HepG2 (cell line): ENCODE results near the gene UROD. TPM values are rescaled to one million over a fixed set of nuclear protein-coding genes. Genes with fewer than 3 reads are reported as not detected.
"Not testable (repeated sequence)": the region's sequence is repeated elsewhere in the genome, so short reads cannot be mapped to it uniquely, and the experiment has no call there.

Experiments
- ATAC-seq: fragments of 200-7000 bp; cut with Tn5 transposase; 3 replicates; pipeline ENCODE4 v1.9.1; 2020; ENCODE audit warnings: mild to moderate bottlenecking, moderate library complexity
- BruUV-seq: library from RNA; stranded (reverse); fragments of 400-500 nt; replicated peaks from 2 replicates; lab custom pipeline; 2021; lab: Mats Ljungman, UMichigan
- CTCF ChIA-PET: fragments of 300-600 bp; formaldehyde crosslinking; extraction: SDS; loops from one replicate; lab custom pipeline; 2021; ENCODE audit warnings: low total read pairs, inconsistent platforms, low intra/inter-chr PET ratio; lab: Yijun Ruan, JAX
- POLR2A ChIA-PET: fragments of 350-600 bp; sonication (Branson Sonifier 250); formaldehyde crosslinking; loops from one replicate; lab custom pipeline; 2020; ENCODE audit warnings: antibody characterized with exemption, inconsistent platforms; lab: Yijun Ruan, JAX
- DNase-seq: peaks from one replicate; pipeline ENCODE4 v3.0.0-alpha.2; 2015; ENCODE audit warnings: low spot score
- FAIRE-seq: peaks from 3 replicates; lab custom pipeline; 2011; peaks lifted over from hg19 to GRCh38; lab: Jason Lieb, UNC
- H2AFZ ChIP-seq: one replicate; pipeline ENCODE4 v1.6.1; 2011; ENCODE audit warnings: low read length, inconsistent platforms
- H3K27ac ChIP-seq: fragments of 300-600 bp; 3 replicates; pipeline ENCODE4 v1.8.0; 2011; ENCODE audit warnings: mixed run types, mild to moderate bottlenecking, mixed read lengths, low read length, inconsistent platforms; ENCODE audit not compliant: insufficient read depth; ENCODE audit errors: extremely low read length
- H3K27me3 ChIP-seq, 2 experiments: fragments of 200-600 bp in 1 of 2; 2 replicates in 1 of 2; 3 replicates in 1 of 2; pipeline versions ENCODE4 v1.6.0 to v1.8.0; 2011; ENCODE audit warnings: low read length in 2 of 2, mild to moderate bottlenecking in 2 of 2, moderate library complexity in 2 of 2, inconsistent platforms in 1 of 2; ENCODE audit not compliant: insufficient read depth in 2 of 2, control insufficient read depth in 1 of 2
- H3K36me3 ChIP-seq, 2 experiments: fragments of 200-600 bp in 1 of 2; replicated peaks in 1 of 2; 2 replicates in 1 of 2; 3 replicates in 1 of 2; pipeline versions ENCODE4 v1.5.1 to v1.8.0; 2011; ENCODE audit warnings: low read length in 2 of 2, inconsistent platforms in 1 of 2; ENCODE audit not compliant: insufficient read depth in 2 of 2, control insufficient read depth in 1 of 2
- H3K4me1 ChIP-seq: 2 replicates; pipeline ENCODE4 v1.5.1; 2012; ENCODE audit warnings: low read length, inconsistent platforms; ENCODE audit not compliant: insufficient read depth
- H3K4me2 ChIP-seq: 2 replicates; pipeline ENCODE4 v1.6.0; 2011; ENCODE audit warnings: low read depth, low read length, inconsistent platforms
- H3K4me3 ChIP-seq, 3 experiments: fragments of 200-600 bp in 1 of 3; sonication (generic), shearing (Covaris generic) in 1 of 3; replicated peaks in 1 of 3; 2 replicates each; pipeline ENCODE4 v1.5.1; 2011 to 2016; ENCODE audit warnings: low read length in 3 of 3, inconsistent platforms in 2 of 3, low read depth in 2 of 3, mild to moderate bottlenecking in 2 of 3, control low read depth in 1 of 3, mixed read lengths in 1 of 3; ENCODE audit not compliant: insufficient read depth in 1 of 3
- H3K79me2 ChIP-seq: one replicate; pipeline ENCODE4 v1.6.1; 2011; ENCODE audit warnings: low read length, inconsistent platforms; ENCODE audit not compliant: insufficient read depth
- H3K9ac ChIP-seq: 2 replicates; pipeline ENCODE4 v1.6.0; 2011; ENCODE audit warnings: mild to moderate bottlenecking, low read depth, low read length, inconsistent platforms; ENCODE audit not compliant: insufficient read depth
- H3K9me3 ChIP-seq: 2 replicates; pipeline ENCODE4 v1.5.1; 2012; ENCODE audit warnings: mild to moderate bottlenecking, low read length
- H4K20me1 ChIP-seq: 2 replicates; pipeline ENCODE4 v1.6.0; 2011; ENCODE audit warnings: inconsistent platforms, mild to moderate bottlenecking, low read length, moderate library complexity; ENCODE audit not compliant: insufficient read depth
- ZNF280D ChIP-seq: sonication (generic); formaldehyde crosslinking; IDR thresholded peaks from 2 replicates; pipeline ENCODE4 v1.5.1; 2020; ENCODE audit warnings: mild to moderate bottlenecking, missing genetic modification reagents
- WGBS: methylation state at CpG from one replicate; pipeline ENCODE4 v1.1.6; 2017; ENCODE audit warnings: low lambda C conversion rate; 5-methylcytosine and 5-hydroxymethylcytosine counted together
- in situ Hi-C: cut with HindIII; loops from 2 replicates; pipeline ENCODE4 v1.10.0; 2017; ENCODE audit warnings: low pct_unique_long_range_greater_than_20kb; ENCODE audit not compliant: extremely low pct_ligation_motif_present
- intact Hi-C: fragments of 100-400 bp; cut with micrococcal nuclease; formaldehyde crosslinking; loops from one replicate; pipeline ENCODE4 v1.10.0; 2022; ENCODE audit not compliant: unreplicated experiment
- polyA plus RNA-seq, 8 experiments: library from polyadenylated mRNA; depleted of rRNA in 3 of 8; stranded (reverse) in 7 of 8; unstranded in 1 of 8; fragments of >200 nt; fragmentation: Illumina TruSeq in 4 of 8; extraction: Trizol in 4 of 8; gene quantifications; 2 replicates each; pipeline versions ENCODE4 v1.2.1 to v1.2.3, GENCODE V29; 2011 to 2016; ENCODE audit warnings: low read depth in 4 of 8, missing spikeins in 1 of 8, mixed read lengths in 1 of 8; ENCODE audit not compliant: insufficient read depth in 1 of 8
- total RNA-seq, 5 experiments: library from RNA; depleted of rRNA; stranded (reverse); fragments of >200 nt; fragmentation: Illumina TruSeq; extraction: Trizol; gene quantifications; 2 replicates each; pipeline ENCODE4 v1.2.3, GENCODE V29; 2016; ENCODE audit warnings: low read depth in 1 of 5

The UROD gene
- total and polyA plus RNA-seq, 2 of the 13 experiments (the other 11 are each of a cell fraction or from before 2014, with no cell fraction given): 162 to 171 TPM

- TF ChIP-seq ZNF280D (CRISPR knock-in tag): no peak
Measured at GRCh38 chr1:44976252-44976651, 35.8 kb upstream of the UROD start (continued).

- H3K36me3 ChIP-seq: peaks cover 7 to 37% of the 10 kb centered on the region in 2 experiments; a peak in 4 of 5 replicates
- H3K27ac ChIP-seq, intact Hi-C loops, ATAC-seq, H3K9ac ChIP-seq, H3K27me3 ChIP-seq, in situ Hi-C loops, H3K4me2 ChIP-seq, H3K4me3 ChIP-seq, H2AFZ ChIP-seq, H3K4me1 ChIP-seq, POLR2A ChIA-PET, DNase-seq, FAIRE-seq, CTCF ChIA-PET, H3K79me2 ChIP-seq, H3K9me3 ChIP-seq, BruUV-seq, H4K20me1 ChIP-seq: not testable (repeated sequence)
- 94% methylated on average over 4 of the region's 4 CpGs for WGBS
Measured at GRCh38 chr1:44977372-44977771, 34.7 kb upstream of the UROD start.
